Vagina (tissue), 2 donors: ENCODE measurements around the gene PTPN14.

ENCODE experiments used
- CTCF ChIP-seq, 3 experiments: fragments of 450-650 bp in 2 of 3; fragments of 200-600 bp in 1 of 3; sonication (generic) in 1 of 3; IDR thresholded peaks; one replicate each; pipeline ENCODE4 v1.5.1; 2017 to 2019; ENCODE audit warnings: antibody characterized with exemption in 3 of 3, mild to moderate bottlenecking in 2 of 3, moderate library complexity in 2 of 3
- POLR2A ChIP-seq, 2 donors: fragments of 450-650 bp; IDR thresholded peaks; one replicate each; pipeline ENCODE4 v1.6.1; 2017; ENCODE audit warnings: antibody characterized with exemption in 2 of 2, mild to moderate bottlenecking in 2 of 2, moderate library complexity in 2 of 2

GRCh38 chr1:214467078-214467585 is 84.3 kb downstream of the PTPN14 start:
- no peak for TF ChIP-seq CTCF (IDR thresholded peaks at IDR 0.05)
- TF ChIP-seq POLR2A (IDR thresholded peaks at IDR 0.05) = no peak
